Umbilical cord (tissue), 2 donors: ENCODE measurements around the gene GPSM1. TPM values are rescaled to one million over a fixed set of nuclear protein-coding genes. Genes with fewer than 3 reads are reported as not detected.

Experiments used
- DNase-seq: peaks from one replicate; pipeline ENCODE4 v3.0.0-alpha.2; 2015; ENCODE audit warnings: low spot score
- total RNA-seq: library from RNA; depleted of rRNA; stranded (reverse); fragments of >200 nt; gene quantifications from one replicate; pipeline ENCODE4 v1.2.3, GENCODE V29; 2014; ENCODE audit warnings: low replicate concordance; ENCODE audit not compliant: insufficient read depth

Gene GPSM1
- total RNA-seq, 1 donor from 2014 or later = 46.5 TPM

GRCh38 chr9:136373300-136374182 is 46.2 kb downstream of the GPSM1 start, which contains the start of gene CARD9:
Gene CARD9, minus strand, starts transcription at chr9:136373669. Its CDS starts 1,591 bp downstream, at chr9:136372078.
- peak; percentile 59 for DNase-seq

DNA sequence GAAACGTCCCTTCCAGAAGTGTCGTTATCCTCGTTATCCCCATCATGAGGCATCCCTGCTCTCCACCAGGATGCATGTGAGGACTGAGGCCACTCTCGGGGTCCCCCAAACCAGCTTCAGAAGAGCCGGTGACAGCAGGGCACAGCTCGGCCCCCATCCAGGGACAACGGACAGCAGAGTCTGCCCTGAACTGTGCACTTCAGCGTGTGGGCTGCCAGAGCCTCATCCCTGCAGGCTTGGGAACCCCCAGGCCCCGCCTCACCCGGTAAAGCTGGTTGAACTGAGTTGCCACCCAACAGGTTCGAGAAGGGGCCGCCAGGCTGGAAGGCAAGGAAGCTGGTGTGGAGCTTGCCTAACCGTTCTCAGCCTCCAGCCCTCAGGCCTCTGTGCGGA is 46.8 kb downstream of the GPSM1 start:
- DNase-seq = no peak

- no peak for DNase-seq
These were observed 47.8 kb downstream of the GPSM1 start for GRCh38 chr9:136375096-136375495.

DNA sequence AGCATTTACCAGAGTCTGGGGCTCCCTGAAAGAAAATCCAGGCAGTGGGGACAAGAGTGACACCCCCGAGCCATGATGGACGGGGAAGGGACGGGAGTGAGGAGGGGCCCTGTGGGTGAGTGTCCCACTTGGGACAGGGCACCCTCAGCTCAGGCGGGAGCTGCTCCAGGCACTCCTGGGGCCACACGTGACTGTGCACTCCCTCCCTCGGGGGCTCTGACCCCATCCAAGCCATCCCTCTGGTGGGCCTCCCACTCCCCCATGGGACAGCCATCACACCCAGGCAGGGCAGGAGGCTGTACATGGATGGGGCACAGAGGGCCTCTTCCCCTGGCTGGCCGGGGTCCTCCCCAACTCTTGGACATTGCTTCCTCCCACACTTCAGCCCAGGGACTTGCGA is 49.1 kb downstream of the GPSM1 start:
- DNase-seq = no peak

DNA sequence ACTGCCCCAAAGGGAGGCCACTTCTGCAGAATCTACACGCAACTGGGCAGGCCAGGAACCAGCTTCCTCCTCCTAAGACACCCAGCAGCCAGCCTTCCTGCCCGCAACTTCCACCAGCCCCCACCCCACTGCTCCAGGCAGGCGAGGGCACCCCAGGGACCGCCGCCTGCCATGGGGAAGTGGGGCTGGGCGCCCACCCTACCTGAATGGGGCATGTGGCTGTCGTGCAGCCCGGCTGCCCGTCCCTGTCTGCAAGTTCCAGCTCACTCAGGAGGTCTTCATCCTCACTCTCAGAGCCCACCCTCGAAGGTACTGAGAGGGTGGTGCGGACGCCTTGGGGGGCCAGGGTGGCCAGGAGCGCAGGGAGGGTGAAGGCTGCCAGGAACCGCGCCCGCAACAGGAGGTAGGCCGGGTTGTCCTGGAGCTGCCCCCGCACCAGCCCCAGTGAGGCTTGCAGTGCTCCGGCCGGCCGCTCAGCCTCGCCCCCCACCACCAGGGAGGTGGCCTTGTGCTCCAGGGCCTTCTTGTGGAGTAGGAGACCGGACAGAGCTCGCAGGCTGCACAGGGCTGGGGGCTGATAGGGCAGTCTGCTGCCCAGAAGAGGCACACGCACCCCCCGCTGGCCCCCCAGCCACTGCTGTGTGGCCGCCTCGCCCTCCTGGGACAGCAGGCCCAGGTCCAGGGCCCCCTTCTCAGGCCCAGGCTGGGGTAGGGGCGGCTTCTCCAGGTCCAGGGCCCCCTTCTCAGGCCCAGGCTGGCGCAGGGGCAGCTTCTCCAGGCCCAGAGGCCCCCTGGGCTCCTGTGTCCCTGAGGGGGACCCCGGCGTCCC is 50.2 kb downstream of the GPSM1 start:
- no peak for DNase-seq

GRCh38 chr9:136378170-136379002 is 51.0 kb downstream of the GPSM1 start:
- DNase-seq = no peak

- no peak for DNase-seq
These were observed 51.6 kb downstream of the GPSM1 start for GRCh38 chr9:136379003-136379287.

DNA sequence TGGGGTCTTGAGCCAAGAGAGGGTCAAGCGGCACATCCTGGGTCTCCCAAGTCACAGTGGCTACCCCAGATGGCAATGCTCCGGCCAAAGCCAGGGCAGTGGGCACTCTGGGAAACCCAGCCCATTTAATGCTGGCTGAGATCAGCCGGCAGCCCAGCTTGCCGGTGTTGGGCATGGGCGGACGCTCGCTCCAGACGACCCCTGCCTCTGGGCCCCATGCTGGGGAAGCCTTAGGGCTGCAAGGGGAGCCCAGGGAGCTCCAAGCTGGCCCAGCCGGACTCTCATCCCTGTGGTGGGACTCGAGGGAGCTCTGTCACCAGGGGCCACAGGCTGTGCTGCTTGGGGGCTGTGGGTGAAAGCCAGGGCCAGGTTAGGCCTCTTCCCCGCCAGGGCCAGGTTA is 52.1 kb downstream of the GPSM1 start:
- DNase-seq = no peak

DNA sequence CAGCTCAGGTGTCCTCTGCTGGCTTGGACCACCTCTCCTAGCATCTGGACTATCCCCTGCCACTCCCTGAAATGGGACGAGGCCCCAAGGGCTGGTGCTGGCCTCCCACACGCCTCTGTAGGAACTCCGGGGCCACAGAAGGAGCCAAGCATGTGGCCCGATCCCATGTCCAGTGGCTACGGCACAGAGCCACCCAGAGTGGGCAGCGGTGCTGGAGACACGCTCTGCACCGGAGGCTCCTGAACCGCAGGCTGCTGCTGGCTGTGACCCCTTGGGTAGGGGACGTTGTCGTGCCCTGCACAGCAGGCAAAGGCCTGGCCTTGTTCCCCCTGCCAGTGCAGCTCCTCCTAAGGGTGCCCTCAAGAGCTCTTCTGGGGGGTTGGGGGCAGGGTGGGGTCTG is 52.6 kb downstream of the GPSM1 start:
- no peak for DNase-seq

DNA sequence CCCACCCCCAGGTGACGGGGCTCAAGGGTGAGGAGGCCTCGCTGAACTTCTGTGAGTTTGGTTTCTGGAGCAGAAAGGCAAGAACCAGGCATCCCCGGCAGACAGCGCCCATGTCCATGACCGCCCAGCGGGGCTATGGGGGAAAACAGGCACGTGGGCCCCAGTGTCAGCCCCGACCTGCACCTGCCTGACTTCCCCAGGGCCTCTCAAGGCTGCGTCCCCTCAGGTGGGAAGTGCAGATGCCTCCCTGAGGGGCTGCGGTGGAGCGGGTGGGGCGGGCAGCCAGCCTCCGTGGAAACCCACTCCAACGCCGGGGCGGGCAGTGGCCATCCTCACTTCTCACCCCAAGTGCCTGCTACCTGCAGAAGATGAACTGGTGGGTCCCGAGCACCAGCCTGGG is 53.0 kb downstream of the GPSM1 start:
- no peak for DNase-seq

- no peak for DNase-seq
These were observed 54.0 kb downstream of the GPSM1 start for GRCh38 chr9:136381311-136381710.

DNA sequence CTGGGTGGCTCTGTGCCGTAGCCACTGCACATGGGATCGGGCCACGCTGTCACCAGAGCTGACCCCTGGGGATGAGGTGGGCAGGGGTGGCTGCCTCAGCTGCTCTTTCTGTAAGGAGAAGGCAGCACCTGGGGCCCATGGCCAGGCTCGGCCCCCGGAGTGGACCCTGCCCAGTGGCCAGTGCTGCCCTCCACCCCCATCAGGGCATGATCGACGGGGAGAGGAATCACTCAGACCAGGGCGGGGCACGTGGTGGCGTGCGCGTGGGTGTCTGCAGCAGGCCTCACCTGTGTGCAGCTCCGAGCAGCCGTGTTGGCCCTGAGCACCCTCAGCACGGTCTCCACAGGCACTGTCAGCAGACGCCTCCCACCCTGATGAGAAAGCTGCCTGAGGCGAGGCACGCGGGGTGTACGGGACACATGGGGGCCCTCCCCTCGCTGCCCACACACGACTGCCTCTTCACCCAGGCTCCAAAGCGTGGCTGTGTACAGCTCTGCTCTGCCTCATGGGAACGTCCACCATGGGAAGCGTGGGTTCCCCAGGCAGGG is 54.7 kb downstream of the GPSM1 start:
- no peak for DNase-seq

- DNase-seq = no peak
These were observed 56.1 kb downstream of the GPSM1 start for GRCh38 chr9:136383436-136383835.

- no peak for DNase-seq
These were observed 57.7 kb downstream of the GPSM1 start for GRCh38 chr9:136385015-136385414.

DNA sequence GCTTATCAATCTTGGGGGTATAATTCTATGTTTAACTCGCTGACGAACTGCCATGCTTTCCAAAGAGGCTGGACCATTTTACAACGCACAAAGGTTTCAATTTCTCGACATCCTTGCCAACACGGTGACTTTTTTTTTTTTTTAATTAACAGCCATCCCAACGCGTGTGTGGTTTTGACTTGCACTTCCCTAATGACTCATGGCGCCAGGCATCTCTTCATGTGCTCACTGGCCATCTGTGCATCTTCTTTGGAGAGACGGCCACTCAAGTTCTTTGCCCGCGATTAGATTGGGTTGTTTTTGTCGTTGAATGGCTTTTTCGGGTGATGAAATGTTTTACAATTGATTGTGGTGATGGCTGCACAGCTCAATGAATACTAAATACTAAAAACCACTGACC is 58.7 kb downstream of the GPSM1 start:
- DNase-seq = no peak

DNA sequence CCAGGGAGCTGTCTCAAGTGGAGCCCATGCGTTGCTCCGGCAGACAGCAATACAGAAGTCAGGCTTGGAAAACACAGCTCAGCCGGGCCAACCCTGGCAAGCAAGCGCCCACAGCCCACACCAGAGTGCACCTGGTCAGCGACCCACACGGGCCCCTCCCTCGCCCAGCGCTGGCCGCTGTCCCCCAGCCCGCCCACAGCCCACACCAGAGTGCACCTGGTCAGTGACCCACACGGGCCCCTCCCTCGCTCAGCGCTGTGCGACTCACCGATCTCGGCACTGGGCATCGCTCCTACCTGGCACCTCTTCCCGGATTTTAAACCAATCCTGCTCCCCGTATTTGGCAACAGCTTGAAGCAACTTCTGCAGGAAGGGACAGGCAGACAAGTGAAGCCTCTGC is 59.9 kb downstream of the GPSM1 start:
- no peak for DNase-seq

GRCh38 chr9:136389396-136389795 is 62.1 kb downstream of the GPSM1 start:
- no peak for DNase-seq

GRCh38 chr9:136391737-136392537 is 64.6 kb downstream of the GPSM1 start:
- DNase-seq = no peak

DNA sequence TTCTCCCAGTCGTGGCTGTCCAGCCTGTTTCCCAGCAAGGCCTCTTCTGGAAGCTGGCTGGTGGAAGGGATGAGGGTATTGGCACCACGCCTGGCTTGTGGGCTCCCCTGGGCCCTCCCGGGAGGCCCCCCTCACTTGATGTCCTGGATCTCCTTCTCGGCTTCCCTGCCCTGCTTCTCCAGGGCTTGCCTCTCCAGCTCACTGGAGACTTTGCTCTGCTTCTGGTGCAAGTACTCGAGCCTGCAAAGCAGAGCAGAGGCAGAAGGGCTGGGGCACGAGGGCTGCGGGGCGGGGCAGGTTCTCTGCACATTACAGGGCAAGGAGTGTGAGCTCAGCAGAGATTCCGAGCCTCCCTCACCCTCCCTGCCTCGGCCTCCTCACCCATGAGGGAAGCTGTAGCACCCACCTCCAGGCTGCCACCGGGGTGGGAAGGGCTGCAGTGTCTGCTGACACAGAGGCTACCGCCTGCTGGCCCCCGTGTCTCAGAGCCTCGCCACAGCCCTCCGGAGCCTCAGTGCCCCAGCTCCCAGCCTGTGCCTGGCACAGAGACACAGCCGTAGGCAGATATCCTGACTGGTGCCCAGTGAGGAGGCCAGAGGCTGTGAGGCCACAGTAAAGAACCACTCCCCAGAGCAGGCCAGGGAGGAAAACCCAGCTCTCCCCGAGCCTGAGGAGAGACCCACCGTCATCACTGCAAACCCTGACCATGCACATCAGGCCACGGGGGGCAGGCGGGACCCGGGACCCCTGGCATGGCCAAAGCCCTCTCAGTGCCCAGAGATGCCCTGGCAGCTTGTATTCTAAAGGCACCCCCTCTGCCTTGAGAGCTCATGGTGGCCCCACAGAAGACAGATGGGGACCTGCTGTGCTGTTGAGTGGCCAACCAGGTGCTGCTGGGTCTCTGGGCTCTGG is 65.5 kb downstream of the GPSM1 start:
- peak; percentile 58 for DNase-seq

GRCh38 chr9:136393531-136393930 is 66.2 kb downstream of the GPSM1 start:
- DNase-seq = no peak
